ENCODE results near the gene ANO1.

Gene ANO1

GRCh38 chr11:70142221-70142875 is 64.2 kb downstream of the ANO1 start:
- DNase-seq, result no peak

DNA sequence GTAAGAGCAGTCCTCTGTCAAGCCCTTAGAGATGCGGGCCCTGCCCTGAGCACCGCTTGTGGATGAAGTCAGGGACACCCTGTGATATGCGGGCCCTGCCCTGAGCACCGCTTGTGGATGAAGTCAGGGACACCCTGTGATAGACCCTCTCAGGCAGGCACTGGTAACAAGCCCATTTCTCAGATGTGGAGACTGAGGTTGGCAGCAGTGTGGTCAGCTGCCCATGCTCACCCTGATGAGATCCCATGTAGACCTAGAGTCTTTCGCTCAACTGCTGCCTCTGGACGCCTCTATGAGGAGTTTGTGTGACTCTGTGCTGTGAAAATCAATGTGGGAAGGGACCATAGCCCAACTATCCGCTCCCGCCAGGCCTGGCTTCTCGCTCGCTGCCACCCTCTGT is 66.1 kb downstream of the ANO1 start:
- no peak for DNase-seq

GRCh38 chr11:70145071-70145470 is 67.0 kb downstream of the ANO1 start:
- DNase-seq, result no peak

DNA sequence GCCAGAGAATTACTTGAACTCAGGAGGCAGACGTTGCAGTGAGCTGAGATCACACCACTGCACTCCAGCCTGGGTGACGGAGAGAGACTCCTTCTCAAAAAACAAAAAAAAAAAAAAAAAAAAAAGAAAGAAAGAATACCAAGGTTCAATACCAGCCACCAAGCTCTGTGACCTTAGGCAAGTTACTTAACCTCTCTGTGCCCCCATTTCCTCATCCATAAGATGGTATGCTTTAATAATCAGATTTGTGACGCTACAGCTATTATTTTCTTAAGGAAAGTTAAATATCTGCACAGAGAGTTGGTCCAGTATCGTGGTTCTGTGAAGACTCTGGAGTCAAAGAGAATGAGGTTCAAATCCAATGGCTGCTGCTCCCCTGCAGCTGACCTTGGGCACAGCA is 67.7 kb downstream of the ANO1 start:
- DNase-seq, result no peak

DNA sequence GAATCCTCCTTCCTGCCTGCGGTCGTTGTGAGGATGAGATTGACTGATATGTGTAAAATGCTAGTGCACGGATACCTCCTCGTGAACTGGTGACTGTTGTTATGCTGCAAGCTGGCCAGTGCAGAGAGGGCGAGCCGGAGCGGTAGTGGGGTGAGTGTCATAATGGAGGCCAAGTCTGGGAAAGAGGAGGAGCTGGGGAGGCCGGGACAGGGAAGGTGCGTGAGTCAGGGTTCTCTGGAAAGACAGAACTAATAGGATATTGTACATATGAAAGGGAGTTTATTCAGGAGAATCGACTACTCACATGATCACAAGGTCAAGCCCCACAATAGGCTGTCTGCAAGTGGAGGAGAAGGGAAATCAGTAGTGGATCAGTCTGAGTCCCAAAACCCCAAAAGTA is 68.2 kb downstream of the ANO1 start:
- no peak for DNase-seq

- DNase-seq, result no peak
Measured at GRCh38 chr11:70146895-70147520, 68.9 kb downstream of the ANO1 start.

DNA sequence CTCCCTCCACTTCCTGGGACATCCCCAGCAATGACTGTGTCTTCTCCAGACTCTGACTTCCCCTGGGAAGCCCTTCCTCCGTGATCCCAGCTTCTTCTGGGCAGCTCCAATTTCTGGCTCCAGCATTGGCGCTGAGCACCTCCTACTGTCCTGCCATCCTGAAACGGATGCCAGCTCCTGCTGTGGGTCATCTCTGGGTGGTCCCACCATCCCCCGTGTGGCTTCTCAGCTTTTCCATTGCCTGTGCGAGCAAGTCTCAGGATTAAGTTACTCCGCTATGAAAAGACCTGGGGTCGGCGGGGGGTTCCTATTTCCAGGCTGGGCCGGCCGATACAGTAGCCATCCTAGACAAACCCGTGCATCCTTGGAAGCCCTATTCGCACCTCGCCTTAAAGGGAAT is 69.6 kb downstream of the ANO1 start:
- DNase-seq, result no peak

DNA sequence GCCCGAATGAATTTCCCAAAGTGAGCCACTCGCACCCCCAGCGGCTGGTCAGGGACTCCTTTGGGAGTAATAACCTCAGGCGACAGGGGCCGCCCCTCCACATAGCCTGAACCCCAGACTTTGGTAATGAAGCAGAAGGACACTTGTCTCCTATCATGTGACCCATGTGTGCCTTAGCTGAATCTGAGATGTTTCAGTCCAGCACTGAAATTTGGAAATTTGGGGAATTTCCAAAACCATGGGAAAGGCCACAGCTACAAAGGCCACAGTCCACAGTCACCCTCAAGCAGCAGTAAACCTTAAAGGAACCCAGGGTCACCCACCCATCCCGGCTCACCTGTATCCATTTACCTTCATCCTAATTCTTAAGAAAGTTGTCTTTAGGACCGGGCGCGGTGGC is 73.6 kb downstream of the ANO1 start:
- DNase-seq, result no peak

GRCh38 chr11:70153133-70153727 is 75.1 kb downstream of the ANO1 start:
- DNase-seq, result no peak

- no peak for DNase-seq
Measured at GRCh38 chr11:70155386-70155785, 77.3 kb downstream of the ANO1 start.

DNA sequence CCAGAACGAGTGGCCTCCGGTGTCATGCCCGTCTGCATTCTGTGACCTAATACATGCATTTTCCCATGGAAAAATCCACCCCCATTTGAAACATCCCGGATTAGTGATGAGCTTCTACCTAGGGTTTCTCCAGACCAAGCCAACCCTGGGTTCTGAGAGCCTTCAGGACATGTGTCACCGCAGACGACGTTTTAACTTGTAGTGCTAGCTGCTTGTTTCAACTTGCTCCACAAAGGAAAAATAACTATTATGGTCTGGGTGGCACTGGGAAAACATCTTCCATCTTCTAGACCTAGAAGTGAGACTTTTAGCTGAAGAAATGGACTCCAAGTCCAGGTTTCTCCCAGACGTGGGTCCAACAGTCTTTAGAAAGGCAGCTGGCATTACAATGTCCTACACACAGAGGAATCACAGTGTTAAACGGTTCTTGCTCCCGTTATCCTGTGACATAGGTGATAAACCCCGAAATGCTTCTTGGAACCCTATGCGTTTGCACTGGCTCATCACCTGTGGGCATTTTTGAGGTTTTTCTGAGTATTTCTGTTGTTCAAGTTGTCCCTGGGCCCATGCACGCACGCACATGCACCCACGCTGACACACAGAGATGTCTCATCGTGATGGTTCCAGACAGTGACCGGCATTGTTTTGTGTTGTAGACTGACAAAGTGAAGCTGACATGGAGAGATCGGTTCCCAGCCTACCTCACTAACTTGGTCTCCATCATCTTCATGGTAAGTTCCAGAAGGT is 78.3 kb downstream of the ANO1 start:
- no peak for DNase-seq

DNA sequence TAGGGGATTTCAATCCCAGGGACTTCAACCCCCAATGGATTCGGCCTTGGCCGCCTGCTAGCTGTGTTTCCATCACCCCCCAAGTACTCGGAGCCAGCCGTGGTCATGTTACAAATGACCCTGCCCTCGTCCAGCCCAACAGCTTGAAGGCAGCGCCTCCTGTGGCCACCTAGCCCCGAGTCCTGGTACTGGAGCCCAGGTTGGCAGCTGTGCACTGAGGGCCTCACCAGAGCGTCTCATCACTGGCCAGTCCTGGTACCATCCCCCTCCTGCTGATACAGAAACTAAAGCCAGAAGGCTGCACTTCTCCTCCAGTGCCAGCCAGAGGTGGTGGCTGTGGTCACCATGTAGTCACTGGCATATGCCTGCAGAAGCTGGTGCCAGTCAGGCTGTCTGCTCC is 80.1 kb downstream of the ANO1 start:
- peak; percentile 9 for DNase-seq

DNA sequence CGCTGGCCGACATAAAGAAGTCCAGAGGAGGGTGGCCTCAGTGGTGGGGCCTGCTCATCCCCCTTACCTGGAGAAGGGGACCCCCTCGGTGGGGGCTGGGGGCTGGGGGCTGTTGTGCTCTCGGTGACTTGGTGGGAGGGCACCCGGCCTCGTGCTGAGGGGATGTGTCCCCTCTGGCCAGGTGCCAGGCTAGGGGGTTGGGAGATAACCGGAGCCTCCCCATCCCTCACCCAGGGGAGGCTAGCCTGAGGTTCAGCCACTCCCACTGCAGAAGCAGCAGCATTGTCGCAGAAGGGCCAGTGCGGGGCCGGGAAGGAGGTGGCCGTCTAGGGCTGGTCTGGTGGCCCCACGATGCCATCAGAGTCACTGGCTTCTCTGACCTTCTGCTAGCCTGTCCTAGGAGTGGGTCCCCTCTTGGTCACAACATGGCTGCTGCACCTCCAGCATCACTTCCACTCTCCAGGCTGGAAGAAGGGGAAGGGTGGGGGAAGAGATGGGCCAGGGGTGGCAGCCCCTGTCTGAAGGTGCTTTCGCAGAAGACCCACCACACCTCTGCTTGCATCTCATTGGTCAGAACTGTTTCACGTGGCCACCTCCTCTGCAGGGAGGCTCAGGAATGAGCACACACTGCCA is 80.8 kb downstream of the ANO1 start:
- no peak for DNase-seq

DNA sequence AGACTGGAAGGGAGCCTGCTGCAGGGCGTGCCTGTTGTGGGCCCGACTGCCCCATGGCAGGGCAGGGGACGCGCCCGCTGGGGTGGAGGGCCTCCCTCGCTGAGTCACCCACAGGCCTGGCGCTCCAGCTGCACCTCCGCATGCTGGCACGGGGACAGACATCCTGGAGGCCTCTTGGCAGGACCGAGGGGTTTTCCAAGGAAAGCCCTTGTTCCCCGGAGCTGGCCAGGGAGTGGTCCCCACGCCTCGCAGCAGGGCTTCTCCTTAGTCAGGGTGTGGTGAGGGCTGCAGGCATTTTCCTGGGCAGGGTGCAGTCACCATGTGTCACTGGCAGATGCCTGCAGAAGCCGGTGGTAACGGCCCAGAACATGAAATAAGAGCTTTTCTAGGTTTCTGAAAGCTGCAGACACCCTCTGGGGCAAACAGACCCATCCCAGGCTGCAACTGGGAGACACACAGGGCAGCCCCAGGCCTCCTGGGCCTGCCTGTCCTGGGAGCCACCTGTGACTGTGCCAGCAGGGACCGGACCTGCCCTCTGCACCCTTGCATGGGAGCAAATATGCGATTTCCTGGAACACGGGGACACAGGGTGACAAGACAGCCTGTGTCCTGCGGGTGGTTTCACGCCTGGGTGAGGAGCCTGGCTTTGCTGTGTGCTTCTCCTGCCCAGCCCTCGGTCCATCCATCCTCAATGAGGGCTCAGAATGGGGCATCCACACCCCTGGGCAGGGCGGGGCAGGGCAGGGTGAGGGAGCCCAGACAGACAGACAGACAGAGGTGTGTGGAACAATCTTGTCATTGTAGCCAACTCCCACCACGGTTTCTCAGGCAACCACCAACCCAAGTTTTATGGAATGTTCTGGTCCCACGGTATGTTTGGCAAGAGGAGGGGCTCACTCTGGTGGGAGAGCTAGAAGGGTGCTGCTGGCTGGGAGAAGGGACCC is 81.8 kb downstream of the ANO1 start:
- no peak for DNase-seq

DNA sequence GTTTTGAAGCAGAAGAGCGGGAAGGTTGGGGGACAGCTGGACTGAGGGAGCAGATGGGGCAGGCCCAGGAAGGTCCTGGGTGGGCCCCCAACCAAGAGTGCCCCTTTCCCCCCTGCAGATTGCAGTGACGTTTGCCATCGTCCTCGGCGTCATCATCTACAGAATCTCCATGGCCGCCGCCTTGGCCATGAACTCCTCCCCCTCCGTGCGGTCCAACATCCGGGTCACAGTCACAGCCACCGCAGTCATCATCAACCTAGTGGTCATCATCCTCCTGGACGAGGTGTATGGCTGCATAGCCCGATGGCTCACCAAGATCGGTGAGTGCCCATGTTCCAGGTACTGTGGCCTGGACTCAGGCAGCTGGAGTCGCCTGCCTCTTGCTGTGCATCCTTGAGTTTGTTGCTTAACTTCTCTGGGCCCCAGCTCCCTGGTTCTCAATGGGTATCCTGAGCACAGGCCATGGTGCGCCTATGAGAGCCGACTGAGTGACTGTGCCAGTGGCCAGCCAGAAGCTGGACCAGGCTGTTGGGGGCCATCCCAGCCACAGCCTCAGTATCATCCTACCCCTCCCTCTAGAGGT is 83.0 kb downstream of the ANO1 start:
- no peak for DNase-seq

GRCh38 chr11:70164705-70165104 is 86.6 kb downstream of the ANO1 start:
- DNase-seq, result no peak

- no peak for DNase-seq
Measured at GRCh38 chr11:70167120-70167519, 89.0 kb downstream of the ANO1 start.

DNA sequence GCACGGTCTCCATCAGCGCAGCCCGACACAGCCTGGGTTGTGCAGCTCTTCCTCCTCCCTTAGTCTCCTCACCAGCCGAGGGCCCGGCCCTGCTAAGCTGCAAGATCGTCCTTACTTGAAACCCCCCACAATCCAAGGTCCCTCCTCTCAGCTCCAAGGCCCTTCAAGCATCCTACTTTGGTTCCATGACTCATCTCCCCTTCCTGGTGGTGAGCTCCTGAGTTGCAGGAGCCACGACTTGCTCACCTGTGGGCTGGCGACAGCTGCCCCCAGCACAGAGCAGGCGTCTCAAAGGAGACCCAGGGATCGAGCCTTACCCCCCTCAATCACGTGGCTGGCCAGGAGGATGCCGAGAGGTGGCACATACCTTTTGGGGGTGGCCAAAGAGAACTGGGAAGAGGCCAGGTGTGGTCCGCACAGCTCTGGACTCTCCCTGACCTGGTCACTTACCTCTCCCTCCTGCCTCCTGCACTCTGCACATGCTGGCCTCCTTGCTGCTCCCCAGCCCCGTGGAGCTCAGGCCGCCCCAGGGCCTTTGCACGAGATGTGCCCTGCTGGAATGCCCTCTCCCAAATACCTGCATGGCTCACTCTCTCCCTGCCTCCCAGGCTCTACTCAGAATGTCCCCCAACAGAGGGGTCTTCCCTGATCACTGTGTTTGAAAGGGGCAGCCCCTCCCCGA is 89.7 kb downstream of the ANO1 start:
- no peak for DNase-seq

- DNase-seq, result no peak
Measured at GRCh38 chr11:70168405-70168754, 90.3 kb downstream of the ANO1 start.

DNA sequence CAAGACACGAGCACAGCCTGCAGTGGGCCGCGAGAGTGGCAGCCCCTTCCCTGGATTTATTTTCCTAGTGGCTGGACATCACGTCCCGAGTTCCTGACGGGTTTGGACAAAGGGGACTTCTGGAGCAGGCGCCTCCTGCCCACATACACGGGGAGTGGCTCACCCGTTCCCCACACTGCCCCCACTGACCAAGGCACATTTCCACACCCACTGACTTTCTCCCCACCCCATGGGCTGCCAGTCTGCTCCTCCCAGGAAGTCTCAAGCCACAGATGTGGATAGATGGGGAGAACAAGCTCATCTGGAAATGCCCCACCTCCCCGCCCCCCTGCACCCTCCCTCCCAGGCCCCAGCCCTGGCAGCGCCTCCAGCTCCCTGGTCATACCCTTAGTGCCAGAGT is 91.0 kb downstream of the ANO1 start:
- no peak for DNase-seq

DNA sequence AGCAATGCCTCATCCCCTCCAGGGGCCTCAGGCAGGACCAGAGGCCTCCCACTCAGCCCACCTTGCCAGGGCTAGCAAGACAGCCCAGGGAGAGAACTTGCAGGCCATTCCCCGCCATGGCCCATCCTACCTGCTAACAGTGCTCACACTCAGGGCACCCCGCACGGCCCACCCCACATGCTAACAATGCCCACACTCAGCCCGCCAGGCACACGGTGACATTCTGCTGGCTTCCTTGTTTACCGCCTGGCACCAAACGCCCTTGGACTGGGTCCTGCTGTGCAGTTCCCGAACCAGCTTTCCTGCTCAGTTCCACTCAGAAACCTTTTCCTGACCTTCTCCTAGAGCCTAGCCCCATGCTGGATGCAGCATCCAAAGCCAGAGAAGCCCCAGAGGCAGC is 91.5 kb downstream of the ANO1 start:
- no peak for DNase-seq

All from hematopoietic multipotent progenitor cell treated with erythropoietin and hydrocortisone succinate and interleukin-3 and kit ligand, for 6 days (in vitro differentiated cells).